ENCODE measurements around the gene IL3.

IL3 gene

DNA sequence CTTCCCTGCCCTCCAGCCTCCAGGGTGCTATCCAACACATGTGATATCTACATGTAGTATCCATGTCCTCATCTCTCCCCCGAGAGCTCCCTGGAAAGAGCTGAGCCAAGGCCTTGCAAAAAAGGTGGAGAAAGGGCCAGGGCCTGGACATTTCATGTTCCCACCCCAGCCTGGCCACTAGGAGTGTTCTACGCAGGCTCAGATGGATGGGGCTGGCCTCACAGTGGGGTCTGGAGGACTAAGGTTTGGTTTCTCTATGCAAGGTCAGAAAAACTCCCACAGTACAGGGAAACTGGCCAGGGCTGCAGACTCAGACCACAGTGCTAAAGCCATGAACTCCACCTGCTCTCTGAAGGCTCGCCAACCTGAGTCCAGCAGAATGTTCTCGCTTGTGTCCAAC is 11.6 kb downstream of the IL3 start:
- no peak for DNase-seq (ENCODE audit: low read depth, low spot score)

GRCh38 chr5:132072528-132072927 is 12.1 kb downstream of the IL3 start:
- DNase-seq (ENCODE audit: low read depth, low spot score) = no peak

- DNase-seq (ENCODE audit: low read depth, low spot score) = no peak
Observed at GRCh38 chr5:132073231-132074013, 13.0 kb downstream of the IL3 start, which contains the start of gene CSF2. Gene CSF2, plus strand, starts transcription at chr5:132073789. Its CDS starts 35 bp downstream, at chr5:132073824.

DNA sequence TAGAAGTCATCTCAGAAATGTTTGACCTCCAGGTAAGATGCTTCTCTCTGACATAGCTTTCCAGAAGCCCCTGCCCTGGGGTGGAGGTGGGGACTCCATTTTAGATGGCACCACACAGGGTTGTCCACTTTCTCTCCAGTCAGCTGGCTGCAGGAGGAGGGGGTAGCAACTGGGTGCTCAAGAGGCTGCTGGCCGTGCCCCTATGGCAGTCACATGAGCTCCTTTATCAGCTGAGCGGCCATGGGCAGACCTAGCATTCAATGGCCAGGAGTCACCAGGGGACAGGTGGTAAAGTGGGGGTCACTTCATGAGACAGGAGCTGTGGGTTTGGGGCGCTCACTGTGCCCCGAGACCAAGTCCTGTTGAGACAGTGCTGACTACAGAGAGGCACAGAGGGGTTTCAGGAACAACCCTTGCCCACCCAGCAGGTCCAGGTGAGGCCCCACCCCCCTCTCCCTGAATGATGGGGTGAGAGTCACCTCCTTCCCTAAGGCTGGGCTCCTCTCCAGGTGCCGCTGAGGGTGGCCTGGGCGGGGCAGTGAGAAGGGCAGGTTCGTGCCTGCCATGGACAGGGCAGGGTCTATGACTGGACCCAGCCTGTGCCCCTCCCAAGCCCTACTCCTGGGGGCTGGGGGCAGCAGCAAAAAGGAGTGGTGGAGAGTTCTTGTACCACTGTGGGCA is 13.8 kb downstream of the IL3 start:
- no peak for DNase-seq (ENCODE audit: low read depth, low spot score)

GRCh38 chr5:132074772-132075718 is 14.6 kb downstream of the IL3 start:
- DNase-seq (ENCODE audit: low read depth, low spot score) = no peak

- DNase-seq (ENCODE audit: low read depth, low spot score) = no peak
Observed at GRCh38 chr5:132075719-132076077, 15.2 kb downstream of the IL3 start.

GRCh38 chr5:132076202-132076830 is 15.9 kb downstream of the IL3 start:
- DNase-seq (ENCODE audit: low read depth, low spot score) = no peak

DNA sequence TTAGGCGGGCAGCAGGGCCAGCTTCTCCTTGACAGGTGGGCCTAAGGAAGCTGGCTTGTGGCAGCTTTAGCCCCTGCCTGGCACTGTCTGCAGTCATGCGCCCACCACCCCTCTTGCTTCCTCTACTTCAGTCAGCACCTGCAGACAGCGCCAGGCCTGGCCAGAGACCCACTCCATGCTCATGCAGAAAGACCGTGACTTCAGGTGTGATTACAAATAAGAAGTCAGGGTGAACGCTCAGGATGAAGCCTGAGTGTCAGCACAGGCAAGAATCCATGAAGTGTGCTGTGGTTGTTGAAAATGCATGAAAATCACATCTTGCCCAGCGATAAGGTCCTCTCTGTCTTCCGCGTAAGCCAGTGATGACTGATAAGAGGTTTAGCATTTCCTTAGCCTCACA is 16.5 kb downstream of the IL3 start:
- DNase-seq (ENCODE audit: low read depth, low spot score) = no peak

GRCh38 chr5:132079081-132079480 is 18.6 kb downstream of the IL3 start:
- DNase-seq (ENCODE audit: low read depth, low spot score) = no peak

GRCh38 chr5:132079619-132080018 is 19.2 kb downstream of the IL3 start:
- DNase-seq (ENCODE audit: low read depth, low spot score) = no peak

DNA sequence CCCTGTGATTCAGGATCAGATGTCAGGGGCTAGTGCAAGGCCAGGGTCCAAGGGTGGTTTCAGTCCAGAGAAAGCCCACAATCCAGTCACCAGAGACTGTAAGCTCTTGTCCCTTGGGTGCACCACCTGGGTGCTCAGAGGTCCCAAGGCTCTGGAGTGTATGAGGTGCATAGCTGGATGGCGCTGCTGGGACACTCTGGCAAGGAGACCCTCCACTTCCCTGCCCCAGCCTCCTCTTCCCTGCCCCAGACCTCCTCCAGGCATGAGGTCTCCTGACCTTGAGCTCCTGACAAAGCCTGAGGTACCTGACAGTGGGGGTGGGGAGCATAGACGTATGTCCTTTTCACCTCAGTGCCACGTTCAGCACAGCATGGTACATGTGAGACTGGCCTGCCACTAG is 20.1 kb downstream of the IL3 start:
- no peak for DNase-seq (ENCODE audit: low read depth, low spot score)

DNA sequence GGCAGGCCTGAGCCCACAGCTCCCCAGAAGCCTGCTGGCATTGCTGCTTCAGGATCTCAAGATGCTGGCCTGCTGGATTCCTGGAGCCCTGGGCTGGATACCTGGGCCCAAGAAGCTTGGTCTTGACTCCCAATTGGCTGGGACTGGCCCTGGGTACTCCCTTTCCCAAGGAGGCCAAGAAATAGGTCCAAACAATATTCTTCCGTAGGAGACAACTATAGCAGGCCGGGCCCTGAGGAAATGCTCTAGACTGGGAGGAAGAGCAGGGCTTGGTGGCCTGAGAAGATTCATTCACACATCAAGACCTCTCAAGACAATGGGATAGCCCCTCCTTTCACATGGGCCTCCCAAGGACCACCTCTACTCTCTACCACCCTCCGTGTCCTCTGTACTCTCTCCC is 21.0 kb downstream of the IL3 start:
- DNase-seq (ENCODE audit: low read depth, low spot score) = no peak

- no peak for DNase-seq (ENCODE audit: low read depth, low spot score)
Observed at GRCh38 chr5:132082329-132083023, 22.0 kb downstream of the IL3 start.

DNA sequence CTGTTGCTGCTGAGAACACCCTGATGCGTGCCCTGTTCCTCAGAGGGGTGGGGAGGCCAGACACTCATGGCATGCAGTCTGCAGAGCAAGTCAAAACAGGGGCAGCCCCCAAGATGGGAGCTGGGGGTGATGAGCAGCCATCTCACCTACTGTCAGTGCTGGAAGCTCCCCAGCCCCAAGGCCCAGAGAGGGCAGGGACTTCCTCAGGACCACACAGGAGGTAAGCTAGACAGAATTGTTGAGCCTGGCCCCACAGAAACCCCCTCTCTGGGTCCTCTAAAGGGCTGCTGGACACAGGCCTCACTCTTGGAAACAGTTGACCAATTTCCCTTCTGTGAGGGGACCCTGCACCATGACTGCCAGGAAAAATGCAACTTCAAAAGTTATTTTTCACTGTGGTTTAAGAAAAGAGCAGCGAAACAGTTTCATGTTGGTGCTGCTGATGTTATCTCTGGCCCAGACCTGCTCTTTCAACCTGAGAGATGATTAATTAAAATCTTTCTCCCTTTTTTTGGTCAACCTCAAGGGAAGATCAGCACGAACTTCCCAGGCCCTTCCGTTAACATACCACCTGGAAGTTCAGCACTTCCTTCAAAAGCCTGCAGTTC is 22.7 kb downstream of the IL3 start:
- no peak for DNase-seq (ENCODE audit: low read depth, low spot score)

DNA sequence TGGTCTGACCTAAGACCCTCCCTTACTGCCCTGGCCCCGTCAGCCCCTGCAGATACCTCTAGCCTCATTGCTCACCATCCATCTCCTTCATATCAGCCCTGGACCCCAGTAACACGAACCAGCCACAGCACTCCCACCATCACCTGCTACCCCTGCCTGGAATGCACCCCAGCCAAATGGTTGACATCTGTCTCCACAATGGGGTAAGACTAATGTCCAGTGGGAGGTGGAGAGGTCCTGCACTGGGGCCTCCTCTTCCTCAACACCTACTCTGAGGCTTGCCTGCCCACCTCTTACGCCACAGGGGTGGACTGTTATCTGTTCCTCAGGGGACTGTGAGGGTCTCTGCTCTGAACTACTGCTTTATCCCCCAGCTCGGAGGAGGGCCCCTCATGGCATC is 25.2 kb downstream of the IL3 start:
- no peak for DNase-seq (ENCODE audit: low read depth, low spot score)

DNA sequence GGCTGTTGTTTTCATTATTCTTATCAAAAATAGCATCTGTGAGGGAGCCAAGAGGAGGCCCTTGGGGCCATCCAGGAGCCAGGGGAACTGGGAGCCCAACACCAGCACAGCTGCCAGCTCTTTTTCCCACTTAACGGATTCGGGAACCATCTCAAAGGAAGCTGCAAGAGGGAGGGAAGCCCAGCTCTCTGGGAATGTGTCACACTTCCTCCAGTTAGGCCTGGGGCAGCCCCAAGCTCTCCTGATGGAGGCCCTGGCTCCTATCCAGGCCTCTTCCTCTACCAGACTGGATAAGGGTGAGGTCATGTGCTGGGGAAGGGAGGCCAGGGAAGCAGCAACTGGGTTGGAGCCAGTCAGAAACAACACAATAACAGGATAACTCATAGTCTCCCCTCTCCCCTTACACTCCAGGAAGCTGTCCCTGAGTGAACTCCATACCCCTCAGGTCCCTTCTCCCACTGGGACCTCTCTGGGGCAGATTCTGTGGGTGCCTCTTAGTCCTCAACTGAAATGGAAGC is 25.9 kb downstream of the IL3 start:
- DNase-seq (ENCODE audit: low read depth, low spot score) = peak; percentile 32

DNA sequence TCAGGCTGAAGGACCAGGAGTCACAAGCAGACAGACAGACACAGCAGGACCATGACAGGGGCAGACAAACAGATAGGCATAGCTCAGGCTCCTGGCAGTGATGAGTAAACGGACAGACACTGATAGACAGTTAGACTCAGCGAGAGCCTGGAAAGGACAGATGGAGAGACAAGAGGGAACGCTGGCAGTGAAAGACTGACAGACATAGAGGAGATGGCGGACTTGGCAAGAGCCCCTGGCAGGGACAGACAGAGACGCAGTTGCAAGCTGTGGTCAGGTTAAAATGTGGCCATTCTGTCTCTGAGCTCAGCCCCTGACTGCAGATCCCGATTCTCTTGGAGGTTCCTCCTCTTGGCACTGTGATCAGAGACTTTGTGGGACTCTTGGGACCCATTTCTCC is 26.7 kb downstream of the IL3 start:
- DNase-seq (ENCODE audit: low read depth, low spot score) = no peak

DNA sequence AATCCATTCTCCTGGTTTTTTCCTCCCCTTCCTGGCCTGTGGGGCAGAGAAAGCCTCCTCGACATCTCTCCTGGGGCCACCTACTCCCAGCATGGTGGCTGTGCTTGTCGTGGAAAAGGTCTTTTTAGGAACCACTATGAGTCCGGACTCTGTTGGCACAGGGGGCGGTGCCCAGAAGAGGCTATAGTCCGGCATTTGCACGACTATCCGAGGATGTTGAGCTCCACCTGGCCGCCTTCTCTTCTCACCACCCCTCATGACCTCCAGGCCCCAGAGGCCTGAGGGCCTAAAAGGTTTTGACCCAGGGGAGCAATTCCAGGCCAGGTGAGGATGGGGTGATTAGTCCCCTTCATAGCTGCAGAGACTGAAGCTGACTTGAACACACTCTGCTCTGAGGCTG is 27.2 kb downstream of the IL3 start:
- DNase-seq (ENCODE audit: low read depth, low spot score) = no peak

DNA sequence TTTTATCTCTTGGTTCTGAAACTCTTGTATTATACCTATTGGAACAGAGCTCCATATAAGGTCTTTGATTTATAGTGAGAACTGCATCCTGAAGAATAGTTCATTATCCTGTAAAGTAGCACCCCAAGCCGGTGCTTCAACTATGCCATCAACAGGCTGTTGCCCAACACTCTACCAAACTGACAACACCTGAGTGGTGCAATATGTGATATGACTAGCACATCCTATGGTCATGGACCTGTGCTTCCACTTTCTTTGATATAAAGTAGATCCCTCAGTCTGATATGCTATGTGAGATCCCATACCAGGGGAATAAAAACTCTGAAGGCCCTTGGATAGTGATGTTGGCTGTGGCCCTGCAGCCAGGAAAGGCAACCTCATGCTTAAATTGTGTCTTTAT is 28.9 kb downstream of the IL3 start:
- no peak for DNase-seq (ENCODE audit: low read depth, low spot score)

DNA sequence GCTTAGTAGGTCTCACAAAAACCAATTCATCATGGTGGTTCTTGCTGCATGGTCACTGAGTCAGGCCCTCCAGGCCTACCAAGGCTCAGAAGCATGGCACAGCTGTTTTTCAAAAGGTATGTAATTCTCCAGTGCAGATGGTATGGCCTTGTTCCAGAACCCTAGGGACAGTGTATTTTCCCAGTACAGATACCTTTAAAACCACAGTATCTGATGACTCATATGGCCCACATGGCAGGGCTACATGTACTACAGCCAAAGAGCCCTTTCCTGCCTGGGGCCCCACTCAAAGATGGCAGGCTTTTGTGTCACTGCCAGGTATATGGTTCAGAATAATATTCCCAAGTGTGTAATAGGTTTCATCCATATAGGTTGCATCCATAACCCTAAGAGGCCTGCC is 29.7 kb downstream of the IL3 start:
- peak; percentile 51 for DNase-seq (ENCODE audit: low read depth, low spot score)

All from brain pericyte (primary cell).